Measurements from ENCODE around the gene CTSD.

CTSD gene

DNA sequence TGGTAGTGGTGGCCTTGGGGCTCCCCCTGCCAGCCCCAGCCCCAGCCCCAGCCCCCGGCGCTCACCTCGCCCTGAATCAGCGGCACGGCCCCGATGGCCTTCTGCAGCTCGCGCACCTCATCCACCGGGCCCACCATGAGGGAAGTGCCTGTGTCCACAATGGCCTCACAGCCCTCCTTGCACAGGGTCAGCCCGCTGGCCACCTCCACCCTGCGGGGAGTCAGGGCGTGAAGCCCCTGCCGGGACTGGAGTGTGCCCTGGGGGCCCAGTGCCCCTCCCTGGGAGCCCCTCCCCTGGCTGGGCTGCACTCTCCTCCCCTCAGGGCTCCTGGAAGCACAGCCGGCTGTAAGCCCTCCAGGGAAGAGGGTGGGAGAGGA, 9.8 kb downstream of the CTSD start:
- in situ Hi-C loops (cut with HindIII; ENCODE audit: low sequenced_read_pairs), result no loop called here
- no peak for TF ChIP-seq CTCF (IDR thresholded peaks at IDR 0.05; ENCODE audit: low read depth, low read length, missing control alignments)
- no peak for DNase-seq (ENCODE audit: low read depth)
- no peak overlapping the region for H3K4me3 ChIP-seq (ENCODE audit: low read depth, low read length)

DNA sequence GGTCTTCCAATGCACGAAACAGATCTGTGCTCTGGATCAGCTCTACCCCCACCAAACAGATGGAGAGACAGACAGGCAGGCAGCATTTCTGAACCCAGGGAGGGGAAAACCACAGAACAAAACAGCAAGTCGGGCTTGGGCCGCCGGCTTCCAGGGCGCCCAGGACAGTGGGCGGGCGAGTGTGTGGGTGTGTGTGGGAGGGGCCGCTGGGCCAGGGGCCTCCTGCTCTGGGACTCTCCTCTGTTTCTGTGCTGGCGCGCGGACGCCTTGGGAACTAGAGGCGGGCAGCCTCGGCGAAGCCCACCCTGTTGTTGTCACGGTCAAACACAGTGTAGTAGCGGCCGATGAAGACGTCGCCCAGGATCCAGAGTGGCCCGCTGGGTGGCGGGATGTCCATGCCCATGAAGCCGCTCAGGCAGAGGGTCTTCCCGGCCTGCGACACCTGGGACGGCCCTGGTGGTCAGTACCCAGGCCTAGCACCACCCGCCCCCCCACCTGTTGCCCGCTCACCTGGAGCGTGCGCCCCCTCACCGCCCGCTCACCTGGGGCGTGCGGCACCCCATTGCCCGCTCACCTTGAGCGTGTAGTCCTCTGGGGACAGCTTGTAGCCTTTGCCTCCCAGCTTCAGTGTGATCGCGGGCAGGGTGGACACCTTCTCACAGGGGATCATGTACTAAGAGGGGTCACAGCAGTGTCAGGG, 10.3 kb downstream of the CTSD start:
- TF ChIP-seq CTCF (IDR thresholded peaks at IDR 0.05; ENCODE audit: low read depth, low read length, missing control alignments), result no peak
- no peak overlapping the region for H3K4me3 ChIP-seq (ENCODE audit: low read depth, low read length)
- in situ Hi-C loops (cut with HindIII; ENCODE audit: low sequenced_read_pairs), result no loop called here
- no peak for DNase-seq (ENCODE audit: low read depth)

DNA sequence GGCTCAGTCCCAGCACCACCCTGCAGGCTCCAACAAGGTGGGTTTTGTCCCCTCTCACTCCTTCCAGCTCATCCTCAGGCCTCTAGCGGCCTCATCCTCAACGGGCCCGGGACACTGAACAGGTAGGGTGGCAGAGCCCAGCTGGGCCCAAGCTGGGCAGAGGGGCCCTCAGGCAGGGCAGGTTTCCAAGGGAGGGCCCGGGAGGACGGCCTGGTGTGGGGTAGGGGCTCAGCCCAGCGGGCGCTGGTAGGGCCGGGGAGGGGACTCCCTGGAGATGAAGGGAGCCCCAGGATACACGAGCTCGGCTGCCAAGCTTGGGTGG, 10.9 kb downstream of the CTSD start:
- no peak overlapping the region for H3K4me3 ChIP-seq (ENCODE audit: low read depth, low read length)
- TF ChIP-seq CTCF (IDR thresholded peaks at IDR 0.05; ENCODE audit: low read depth, low read length, missing control alignments), result no peak
- no peak for DNase-seq (ENCODE audit: low read depth)
- in situ Hi-C loops (cut with HindIII; ENCODE audit: low sequenced_read_pairs), result no loop called here

GRCh38 chr11:1751999-1752906, 11.5 kb downstream of the CTSD start:
- DNase-seq (ENCODE audit: low read depth), result no peak
- H3K4me3 ChIP-seq (ENCODE audit: low read depth, low read length), result no peak overlapping the region
- in situ Hi-C loops (cut with HindIII; ENCODE audit: low sequenced_read_pairs), result no loop called here
- TF ChIP-seq CTCF (IDR thresholded peaks at IDR 0.05; ENCODE audit: low read depth, low read length, missing control alignments), result no peak

DNA sequence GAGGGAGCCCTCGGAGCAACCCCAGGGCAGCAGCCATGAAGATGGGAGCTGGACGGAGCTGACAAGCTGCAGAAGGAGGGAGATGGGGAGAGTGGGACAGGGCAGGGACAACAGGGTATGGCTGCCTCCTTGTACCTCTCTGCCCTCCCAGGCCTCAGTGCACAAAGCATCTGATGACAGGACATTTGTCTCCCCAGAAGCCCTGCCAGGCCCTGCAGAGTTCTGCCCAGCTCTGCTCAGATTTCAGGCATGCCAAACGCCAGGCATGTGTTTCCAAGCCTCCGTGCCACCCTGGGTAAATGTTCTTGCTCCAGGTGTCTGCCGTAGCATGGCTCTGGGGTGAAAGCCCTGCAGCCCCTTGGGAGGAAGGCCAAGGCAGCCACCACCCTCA, 12.2 kb downstream of the CTSD start:
- in situ Hi-C loops (cut with HindIII; ENCODE audit: low sequenced_read_pairs), result no loop called here
- TF ChIP-seq CTCF (IDR thresholded peaks at IDR 0.05; ENCODE audit: low read depth, low read length, missing control alignments), result no peak
- DNase-seq (ENCODE audit: low read depth), result no peak
- H3K4me3 ChIP-seq (ENCODE audit: low read depth, low read length), result no peak overlapping the region

- TF ChIP-seq CTCF (IDR thresholded peaks at IDR 0.05; ENCODE audit: low read depth, low read length, missing control alignments), result no peak
- H3K4me3 ChIP-seq (ENCODE audit: low read depth, low read length), result no peak overlapping the region
- in situ Hi-C loops (cut with HindIII; ENCODE audit: low sequenced_read_pairs), result no loop called here
- DNase-seq (ENCODE audit: low read depth), result no peak
Measured at GRCh38 chr11:1750840-1751530, 12.7 kb downstream of the CTSD start.

All from astrocyte of the cerebellum (primary cell).